H9 (cell line): Measurements from ENCODE around the gene UVRAG. TPM values are rescaled to one million over a fixed set of nuclear protein-coding genes. Genes with fewer than 3 reads are reported as not detected.

ENCODE experiments used
- DNase-seq: peaks from one replicate; pipeline ENCODE4 v3.0.0-alpha.2; 2017
- H2AFZ ChIP-seq: one replicate; pipeline ENCODE4 v1.6.1; 2013; ENCODE audit warnings: mild to moderate bottlenecking, low read length, control low read depth, moderate library complexity
- H2AK5ac ChIP-seq: 2 replicates; pipeline ENCODE4 v1.6.1; 2013; ENCODE audit warnings: low read length, control low read depth, mixed read lengths; ENCODE audit not compliant: insufficient read length
- H2BK120ac ChIP-seq: one replicate; pipeline ENCODE4 v1.6.1; 2013; ENCODE audit warnings: low read depth, mild to moderate bottlenecking, low read length, control low read depth, inconsistent platforms; ENCODE audit not compliant: poor library complexity, severe bottlenecking
- H2BK12ac ChIP-seq: 2 replicates; pipeline ENCODE4 v1.6.1; 2013; ENCODE audit warnings: low read length, control low read depth, mixed read lengths, low read depth; ENCODE audit not compliant: insufficient read length
- H2BK15ac ChIP-seq: 2 replicates; pipeline ENCODE4 v1.6.1; 2013; ENCODE audit warnings: low read depth, low read length, control low read depth
- H2BK20ac ChIP-seq: one replicate; pipeline ENCODE4 v1.6.1; 2013; ENCODE audit warnings: low read depth, mild to moderate bottlenecking, low read length, control low read depth, inconsistent platforms; ENCODE audit not compliant: poor library complexity, severe bottlenecking
- H2BK5ac ChIP-seq: 2 replicates; pipeline ENCODE4 v1.6.1; 2013; ENCODE audit warnings: low read length, control low read depth, mixed read lengths; ENCODE audit not compliant: insufficient read length
- H3K14ac ChIP-seq: 2 replicates; pipeline ENCODE4 v1.6.1; 2013; ENCODE audit warnings: low read length, control low read depth; ENCODE audit not compliant: insufficient read depth
- H3K18ac ChIP-seq: 2 replicates; pipeline ENCODE4 v1.6.1; 2013; ENCODE audit warnings: low read depth, mild to moderate bottlenecking, mixed read lengths, low read length, control low read depth; ENCODE audit not compliant: insufficient read length
- H3K23ac ChIP-seq: 2 replicates; pipeline ENCODE4 v1.6.1; 2013; ENCODE audit warnings: low read length, control low read depth, mixed read lengths, low read depth; ENCODE audit not compliant: insufficient read length
- H3K23me2 ChIP-seq: 2 replicates; pipeline ENCODE4 v1.6.1; 2013; ENCODE audit warnings: low read depth, mild to moderate bottlenecking, mixed read lengths, low read length, control low read depth; ENCODE audit not compliant: insufficient read length, poor library complexity, severe bottlenecking
- H3K27ac ChIP-seq: 2 replicates; pipeline ENCODE4 v1.5.1; 2013; ENCODE audit warnings: low read length, control low read depth, mixed read lengths, low read depth; ENCODE audit not compliant: insufficient read length
- H3K27me3 ChIP-seq: 2 replicates; pipeline ENCODE4 v1.6.1; 2013; ENCODE audit warnings: low read length, control low read depth, inconsistent platforms; ENCODE audit not compliant: insufficient read depth
- H3K4ac ChIP-seq: 2 replicates; pipeline ENCODE4 v1.6.1; 2013; ENCODE audit warnings: low read depth, mild to moderate bottlenecking, control low read depth, inconsistent platforms, low read length, moderate library complexity
- H3K4me1 ChIP-seq: 2 replicates; pipeline ENCODE4 v1.6.1; 2013; ENCODE audit warnings: low read length, control low read depth, inconsistent platforms; ENCODE audit not compliant: insufficient read depth
- H3K4me2 ChIP-seq: 2 replicates; pipeline ENCODE4 v1.6.1; 2013; ENCODE audit warnings: low read length, control low read depth, mixed read lengths; ENCODE audit not compliant: insufficient read length, insufficient read depth
- H3K56ac ChIP-seq: 2 replicates; pipeline ENCODE4 v1.6.1; 2013; ENCODE audit warnings: low read depth, mild to moderate bottlenecking, mixed read lengths, low read length, control low read depth; ENCODE audit not compliant: insufficient read length
- H3K79me1 ChIP-seq: 2 replicates; pipeline ENCODE4 v1.6.1; 2013; ENCODE audit warnings: low read depth, mild to moderate bottlenecking, moderate library complexity, low read length, control low read depth, inconsistent platforms; ENCODE audit not compliant: insufficient read depth, poor library complexity, severe bottlenecking
- H3K79me2 ChIP-seq: 2 replicates; pipeline ENCODE4 v1.6.1; 2013; ENCODE audit warnings: low read length, control low read depth, inconsistent platforms; ENCODE audit not compliant: insufficient read depth
- H3K9ac ChIP-seq: 2 replicates; pipeline ENCODE4 v1.6.1; 2013; ENCODE audit warnings: low read length, control low read depth, mixed read lengths; ENCODE audit not compliant: insufficient read length; ENCODE audit errors: extremely low read depth
- H3K9me3 ChIP-seq: one replicate; pipeline ENCODE4 v1.6.1; 2013; ENCODE audit warnings: low read depth, low read length, inconsistent platforms; ENCODE audit not compliant: control insufficient read depth
- H3T11ph ChIP-seq: one replicate; pipeline ENCODE4 v1.6.1; 2013; ENCODE audit warnings: mild to moderate bottlenecking, low read length, control low read depth, inconsistent platforms
- H4K20me1 ChIP-seq: one replicate; pipeline ENCODE4 v1.6.1; 2013; ENCODE audit not compliant: control insufficient read depth, insufficient read length, insufficient read depth
- H4K5ac ChIP-seq: 2 replicates; pipeline ENCODE4 v1.6.1; 2013; ENCODE audit warnings: low read depth, mild to moderate bottlenecking, mixed read lengths, low read length, control low read depth; ENCODE audit not compliant: insufficient read length
- H4K8ac ChIP-seq: replicated peaks from 2 replicates; pipeline ENCODE4 v1.6.1; 2013; ENCODE audit warnings: low read length, control low read depth, mixed read lengths, low read depth; ENCODE audit not compliant: insufficient read length
- H4K91ac ChIP-seq: 2 replicates; pipeline ENCODE4 v1.6.1; 2013; ENCODE audit warnings: low read depth, mild to moderate bottlenecking, moderate library complexity, mixed read lengths, low read length, control low read depth; ENCODE audit not compliant: insufficient read length
- H3K27ac Mint-ChIP-seq, 3 experiments: 2 replicates in 2 of 3; 3 replicates in 1 of 3; pipeline ENCODE4 v1.8.0; 2020 to 2021; ENCODE audit warnings: mixed read lengths in 3 of 3, mild to moderate bottlenecking in 1 of 3, moderate library complexity in 1 of 3
- H3K27me3 Mint-ChIP-seq: 2 replicates; pipeline ENCODE4 v1.8.0; 2021; ENCODE audit warnings: low read depth, mild to moderate bottlenecking, moderate library complexity, mixed read lengths
- H3K36me3 Mint-ChIP-seq, 3 experiments: 2 replicates in 2 of 3; 3 replicates in 1 of 3; pipeline ENCODE4 v1.8.0; 2020 to 2021; ENCODE audit warnings: low read depth in 3 of 3, mixed read lengths in 3 of 3; ENCODE audit not compliant: insufficient read depth in 1 of 3
- H3K4me1 Mint-ChIP-seq, 2 experiments: 2 replicates each; pipeline ENCODE4 v1.8.0; 2020; ENCODE audit warnings: mixed read lengths in 2 of 2
- H3K4me3 Mint-ChIP-seq, 2 experiments: 2 replicates in 1 of 2; 3 replicates in 1 of 2; pipeline ENCODE4 v1.8.0; 2020 to 2021; ENCODE audit warnings: mild to moderate bottlenecking in 2 of 2, mixed read lengths in 2 of 2, moderate library complexity in 1 of 2
- H3K9me3 Mint-ChIP-seq, 2 experiments: 2 replicates in 1 of 2; 3 replicates in 1 of 2; pipeline ENCODE4 v1.8.0; 2020; ENCODE audit warnings: mild to moderate bottlenecking in 2 of 2, mixed read lengths in 2 of 2, moderate library complexity in 1 of 2
- WGBS: extraction: QIAGEN DNeasy Blood & Tissue Kit; methylation state at CpG from one replicate; pipeline ENCODE4 v1.1.7; 2013; ENCODE audit warnings: missing lambda C conversion rate, low lambda C conversion rate, mixed read lengths; ENCODE audit not compliant: insufficient read length; ENCODE audit errors: extremely low coverage; 5-methylcytosine and 5-hydroxymethylcytosine counted together
- total RNA-seq: library from RNA; stranded (reverse); gene quantifications from 2 replicates; pipeline ENCODE4 v1.2.1, GENCODE V29; 2021
- TF ChIP-seq, protein P1 (sequence below): fragments of 200-600 bp; sonication (generic); conservative IDR thresholded peaks from 3 replicates; pipeline ENCODE4 v1.8.0; 2021; ENCODE audit warnings: antibody characterized with exemption, mild to moderate bottlenecking

UVRAG gene
- total RNA-seq, 1 experiment from 2014 or later = 18.5 TPM

- Histone ChIP-seq H3K4ac (no peak overlapping the region), H4K20me1 (no peaks in the 10 kb centered on the region), H3K9ac (no peak overlapping the region), H4K5ac (no peak overlapping the region), H2AK5ac (no peak overlapping the region), H2BK15ac (no peak overlapping the region), H3K56ac (no peak overlapping the region), H3K23ac (no peak overlapping the region), H2BK12ac (no peak overlapping the region), H3K4me2 (no peak overlapping the region), H3K4me1 (no peaks in the 10 kb centered on the region), H3T11ph (no peak overlapping the region), H2BK5ac (no peak overlapping the region), H3K23me2 (no peaks in the 10 kb centered on the region), H3K79me1 (no peaks in the 10 kb centered on the region), H3K27me3 (no peaks in the 10 kb centered on the region), H3K9me3 (no peaks in the 10 kb centered on the region), H3K27ac (no peak overlapping the region), H4K8ac (no peak overlapping the region), H3K14ac (no peak overlapping the region), H3K79me2 (no peaks in the 10 kb centered on the region; the same call in 1 of the 2 replicates), H2AFZ (no peak overlapping the region), H2BK20ac (no peak overlapping the region), H3K18ac (no peak overlapping the region), H2BK120ac (no peak overlapping the region), H4K91ac (no peak overlapping the region)
- TF ChIP-seq, protein P1, sequence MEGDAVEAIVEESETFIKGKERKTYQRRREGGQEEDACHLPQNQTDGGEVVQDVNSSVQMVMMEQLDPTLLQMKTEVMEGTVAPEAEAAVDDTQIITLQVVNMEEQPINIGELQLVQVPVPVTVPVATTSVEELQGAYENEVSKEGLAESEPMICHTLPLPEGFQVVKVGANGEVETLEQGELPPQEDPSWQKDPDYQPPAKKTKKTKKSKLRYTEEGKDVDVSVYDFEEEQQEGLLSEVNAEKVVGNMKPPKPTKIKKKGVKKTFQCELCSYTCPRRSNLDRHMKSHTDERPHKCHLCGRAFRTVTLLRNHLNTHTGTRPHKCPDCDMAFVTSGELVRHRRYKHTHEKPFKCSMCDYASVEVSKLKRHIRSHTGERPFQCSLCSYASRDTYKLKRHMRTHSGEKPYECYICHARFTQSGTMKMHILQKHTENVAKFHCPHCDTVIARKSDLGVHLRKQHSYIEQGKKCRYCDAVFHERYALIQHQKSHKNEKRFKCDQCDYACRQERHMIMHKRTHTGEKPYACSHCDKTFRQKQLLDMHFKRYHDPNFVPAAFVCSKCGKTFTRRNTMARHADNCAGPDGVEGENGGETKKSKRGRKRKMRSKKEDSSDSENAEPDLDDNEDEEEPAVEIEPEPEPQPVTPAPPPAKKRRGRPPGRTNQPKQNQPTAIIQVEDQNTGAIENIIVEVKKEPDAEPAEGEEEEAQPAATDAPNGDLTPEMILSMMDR = no peak
- H3K27me3 Mint-ChIP-seq = no peaks in the 10 kb centered on the region
- peaks cover 0 to 4% (median 0%) of the 10 kb centered on the region in 3 experiments; a peak in 1 of 7 replicates for H3K36me3 Mint-ChIP-seq
- H3K27ac Mint-ChIP-seq = no peak overlapping the region
- no peak for DNase-seq
- no CpG with 5 or more reads among the region's 6 CpGs for WGBS
- H3K4me1 Mint-ChIP-seq = peaks cover 0 to 5% of the 10 kb centered on the region in 2 experiments; a peak in 2 of 4 replicates
- H3K4me3 Mint-ChIP-seq = no peak overlapping the region
- no peaks in the 10 kb centered on the region for H3K9me3 Mint-ChIP-seq
Measured at GRCh38 chr11:75891947-75892739, 77.1 kb downstream of the UVRAG start.
